ENCODE measurements around the gene CCRL2.
"Not testable (repeated sequence)": the region's sequence is repeated elsewhere in the genome, so short reads cannot be mapped to it uniquely, and the experiment has no call there.

Gene CCRL2

DNA sequence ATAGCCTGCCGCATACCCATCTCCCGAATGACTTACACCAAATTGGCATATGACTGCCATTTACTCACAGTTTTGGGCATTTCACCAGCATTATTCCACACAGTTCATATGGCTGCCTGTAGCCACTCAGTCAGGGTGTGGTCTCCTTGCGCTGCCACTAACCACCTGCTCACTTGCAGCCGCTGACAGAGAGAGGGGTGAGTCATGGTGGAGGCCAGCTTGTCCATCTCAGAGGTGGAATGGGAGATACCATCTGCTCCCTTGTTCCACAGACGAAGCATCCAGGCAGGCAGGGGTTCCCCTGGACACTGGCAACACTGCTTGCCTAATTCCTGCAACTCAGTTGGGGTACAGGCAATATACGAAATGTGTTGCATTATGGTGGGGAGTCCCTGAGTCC, 15.6 kb downstream of the CCRL2 start:
- TF ChIP-seq, protein P1, sequence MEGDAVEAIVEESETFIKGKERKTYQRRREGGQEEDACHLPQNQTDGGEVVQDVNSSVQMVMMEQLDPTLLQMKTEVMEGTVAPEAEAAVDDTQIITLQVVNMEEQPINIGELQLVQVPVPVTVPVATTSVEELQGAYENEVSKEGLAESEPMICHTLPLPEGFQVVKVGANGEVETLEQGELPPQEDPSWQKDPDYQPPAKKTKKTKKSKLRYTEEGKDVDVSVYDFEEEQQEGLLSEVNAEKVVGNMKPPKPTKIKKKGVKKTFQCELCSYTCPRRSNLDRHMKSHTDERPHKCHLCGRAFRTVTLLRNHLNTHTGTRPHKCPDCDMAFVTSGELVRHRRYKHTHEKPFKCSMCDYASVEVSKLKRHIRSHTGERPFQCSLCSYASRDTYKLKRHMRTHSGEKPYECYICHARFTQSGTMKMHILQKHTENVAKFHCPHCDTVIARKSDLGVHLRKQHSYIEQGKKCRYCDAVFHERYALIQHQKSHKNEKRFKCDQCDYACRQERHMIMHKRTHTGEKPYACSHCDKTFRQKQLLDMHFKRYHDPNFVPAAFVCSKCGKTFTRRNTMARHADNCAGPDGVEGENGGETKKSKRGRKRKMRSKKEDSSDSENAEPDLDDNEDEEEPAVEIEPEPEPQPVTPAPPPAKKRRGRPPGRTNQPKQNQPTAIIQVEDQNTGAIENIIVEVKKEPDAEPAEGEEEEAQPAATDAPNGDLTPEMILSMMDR (conservative IDR thresholded peaks at IDR 0.05) = no peak
- TF ChIP-seq ZFX (IDR thresholded peaks at IDR 0.05) = no peak
- no peak overlapping the region for H3K27ac ChIP-seq

GRCh38 chr3:46423588-46423987, 16.5 kb downstream of the CCRL2 start:
- TF ChIP-seq ZFX (IDR thresholded peaks at IDR 0.05) = no peak
- TF ChIP-seq, protein P1 (conservative IDR thresholded peaks at IDR 0.05) = no peak

GRCh38 chr3:46426476-46426875, 19.4 kb downstream of the CCRL2 start:
- H3K27ac ChIP-seq = not testable (repeated sequence)

More at GRCh38 chr3:46423588-46423987, 16.5 kb downstream of the CCRL2 start:
- H3K27ac ChIP-seq = no peak overlapping the region

- H3K27ac ChIP-seq = not testable (repeated sequence)
Observed at GRCh38 chr3:46427404-46427803, 20.3 kb downstream of the CCRL2 start.

DNA sequence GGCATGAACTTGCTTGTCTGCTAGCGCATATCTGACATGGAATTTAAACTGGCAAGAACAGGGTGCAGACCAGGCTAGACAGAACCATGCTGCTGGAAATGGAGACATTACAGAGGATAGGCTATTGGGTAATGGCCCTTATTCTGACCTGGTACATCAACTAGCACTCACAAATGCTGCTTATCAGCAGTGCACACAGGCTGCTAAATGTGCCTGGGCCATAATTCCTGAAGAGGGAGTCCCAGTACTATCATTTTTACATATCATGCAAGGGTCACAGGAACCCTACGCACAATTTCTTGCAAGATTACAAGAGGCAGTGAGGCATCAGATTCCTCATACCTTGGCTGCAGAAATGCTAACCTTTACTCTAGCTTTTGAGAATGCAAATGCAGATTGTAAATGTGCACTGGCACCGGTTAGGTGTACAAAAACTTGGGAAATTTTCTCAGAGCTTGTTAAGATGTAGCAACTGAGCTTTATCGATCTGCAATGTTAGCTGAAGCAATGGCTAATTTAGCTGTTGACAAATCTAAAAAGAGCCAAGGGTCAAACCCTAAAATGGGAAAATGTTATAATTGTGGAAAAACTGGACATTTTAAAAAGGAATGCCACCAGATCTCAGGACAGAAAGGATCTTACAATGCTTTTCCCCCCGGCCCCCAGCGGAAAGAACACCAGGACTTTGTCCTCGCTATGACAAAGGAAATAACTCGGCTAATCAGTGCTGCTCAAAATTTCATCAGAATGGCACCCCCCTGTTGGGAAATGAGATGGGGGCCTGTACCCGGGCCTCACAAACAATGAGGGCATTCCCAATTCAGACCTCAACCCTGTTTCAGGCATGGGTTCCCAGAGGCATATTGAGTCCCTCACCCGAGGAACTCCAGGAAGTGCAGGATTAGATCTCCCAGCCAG, 21.1 kb downstream of the CCRL2 start:
- TF ChIP-seq, protein P1 (conservative IDR thresholded peaks at IDR 0.05) = no peak
- TF ChIP-seq ZFX (IDR thresholded peaks at IDR 0.05) = no peak
- H3K27ac ChIP-seq = no peak overlapping the region

DNA sequence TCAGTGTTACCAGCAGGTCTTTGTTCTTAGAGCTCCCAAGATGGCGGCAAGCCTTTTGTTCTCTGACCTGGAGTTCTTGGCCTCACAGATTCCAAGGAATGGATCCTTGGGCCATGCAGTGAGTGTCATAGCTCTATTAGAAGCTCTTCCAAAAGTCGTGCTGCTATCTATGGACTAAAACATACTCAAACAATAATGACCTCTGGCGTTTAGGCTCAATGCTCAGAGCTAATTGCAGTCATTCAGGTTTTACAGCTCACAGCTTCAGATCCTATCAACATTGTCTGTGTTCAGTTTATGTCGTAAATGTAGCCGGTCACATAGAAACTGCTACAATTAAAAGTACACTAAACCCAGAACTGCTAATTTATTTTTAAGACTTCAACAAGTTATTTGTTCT, 22.2 kb downstream of the CCRL2 start:
- no peak overlapping the region for H3K27ac ChIP-seq
- no peak for TF ChIP-seq ZFX (IDR thresholded peaks at IDR 0.05)
- TF ChIP-seq, protein P1 (conservative IDR thresholded peaks at IDR 0.05) = no peak

DNA sequence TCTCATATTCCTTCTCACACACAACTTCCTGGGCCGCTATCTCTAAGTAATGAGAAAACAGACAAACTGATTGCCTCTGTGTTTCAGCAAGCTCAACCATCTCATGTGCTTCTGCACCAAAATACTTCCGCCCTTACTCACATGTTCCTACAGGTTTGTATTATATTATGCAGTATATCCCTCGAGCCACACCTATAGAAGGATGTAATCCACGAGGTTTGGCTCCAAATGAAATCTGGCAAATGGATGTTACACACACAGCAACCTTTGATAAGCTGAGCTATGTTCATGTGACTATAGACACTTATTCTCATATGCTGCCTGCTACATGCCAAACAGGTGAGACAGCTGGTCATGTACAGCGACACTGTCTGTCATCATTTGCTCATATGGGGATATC, 22.6 kb downstream of the CCRL2 start:
- H3K27ac ChIP-seq = no peak overlapping the region

GRCh38 chr3:46430879-46431278, 23.8 kb downstream of the CCRL2 start:
- not testable (repeated sequence) for H3K27ac ChIP-seq

More for the DNA sequence above, 22.6 kb downstream of the CCRL2 start:
- TF ChIP-seq, protein P1 (conservative IDR thresholded peaks at IDR 0.05) = no peak
- no peak for TF ChIP-seq ZFX (IDR thresholded peaks at IDR 0.05)

- not testable (repeated sequence) for H3K27ac ChIP-seq
Observed at GRCh38 chr3:46431905-46432304, 24.8 kb downstream of the CCRL2 start.

GRCh38 chr3:46433118-46433517, 26.1 kb downstream of the CCRL2 start:
- not testable (repeated sequence) for H3K27ac ChIP-seq

All from C4-2B (cell line).